SK-N-SH treated with all-trans-retinoic acid at 6 μM for 48 hours (cell line): Measurements from ENCODE around the gene ADPRH.

ENCODE experiments used
- SNAI2 ChIP-seq: fragments of 250-450 bp; sonication (Bioruptor Pico); IDR thresholded peaks from 2 replicates; pipeline ENCODE4 v1.5.0; 2020; ENCODE audit warnings: mild to moderate bottlenecking, moderate library complexity
- ZNF70 ChIP-seq: fragments of 450-650 bp; formaldehyde crosslinking; IDR thresholded peaks from 2 replicates; pipeline ENCODE4 v1.5.0; 2020; ENCODE audit warnings: mild to moderate bottlenecking, moderate library complexity
- TF ChIP-seq, protein P1 (sequence below): fragments of 250-450 bp; sonication (Bioruptor Pico); IDR thresholded peaks from 2 replicates; pipeline ENCODE4 v1.5.0; 2020; ENCODE audit warnings: mild to moderate bottlenecking, moderate library complexity
- TF ChIP-seq, protein P2 (sequence below): fragments of 250-450 bp; sonication (Bioruptor Pico); IDR thresholded peaks from 2 replicates; pipeline ENCODE4 v1.5.1; 2020; ENCODE audit warnings: low read depth, mild to moderate bottlenecking, moderate library complexity
- TF ChIP-seq, protein P3 (sequence below): fragments of 250-450 bp; sonication (Bioruptor Pico); IDR thresholded peaks from 2 replicates; pipeline ENCODE4 v1.8.0; 2020; ENCODE audit warnings: mild to moderate bottlenecking, moderate library complexity, borderline replicate concordance

DNA sequence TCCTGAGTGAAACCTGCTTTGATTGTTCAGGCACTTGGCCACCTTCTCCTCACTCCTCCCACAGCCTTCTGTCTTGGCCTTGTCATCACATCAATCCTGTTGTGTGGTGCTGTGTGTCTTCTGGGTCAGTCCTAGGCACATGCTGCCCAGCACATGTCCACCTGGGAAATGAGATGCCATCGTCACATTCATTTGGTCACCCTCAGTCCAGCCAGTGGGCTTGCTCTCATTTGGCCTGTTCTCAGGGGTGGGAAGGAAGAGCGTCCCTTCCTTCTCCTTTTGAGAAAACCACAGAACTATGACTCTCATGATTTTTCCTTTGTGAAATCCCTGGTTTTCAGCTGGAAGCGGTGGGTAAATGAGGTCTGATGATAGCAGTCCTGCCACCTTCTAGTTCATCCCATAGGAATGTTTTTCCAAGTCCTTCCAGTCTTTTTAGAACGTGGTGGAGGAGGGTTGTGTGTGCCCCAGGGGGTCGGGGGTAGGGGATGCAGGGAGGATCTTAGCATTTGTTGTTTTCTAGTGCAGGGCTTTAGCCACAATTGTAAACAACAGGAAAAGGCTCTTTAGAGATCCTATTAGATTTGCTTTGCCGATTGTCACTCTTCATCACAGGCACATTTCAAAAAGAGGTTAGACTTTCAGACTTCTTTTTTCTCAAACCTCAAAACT lies 9.9 kb downstream of the ADPRH start:
- TF ChIP-seq SNAI2 (CRISPR knock-in tag) (no peak), ZNF70 (CRISPR knock-in tag) (no peak)
- TF ChIP-seq, protein P1, sequence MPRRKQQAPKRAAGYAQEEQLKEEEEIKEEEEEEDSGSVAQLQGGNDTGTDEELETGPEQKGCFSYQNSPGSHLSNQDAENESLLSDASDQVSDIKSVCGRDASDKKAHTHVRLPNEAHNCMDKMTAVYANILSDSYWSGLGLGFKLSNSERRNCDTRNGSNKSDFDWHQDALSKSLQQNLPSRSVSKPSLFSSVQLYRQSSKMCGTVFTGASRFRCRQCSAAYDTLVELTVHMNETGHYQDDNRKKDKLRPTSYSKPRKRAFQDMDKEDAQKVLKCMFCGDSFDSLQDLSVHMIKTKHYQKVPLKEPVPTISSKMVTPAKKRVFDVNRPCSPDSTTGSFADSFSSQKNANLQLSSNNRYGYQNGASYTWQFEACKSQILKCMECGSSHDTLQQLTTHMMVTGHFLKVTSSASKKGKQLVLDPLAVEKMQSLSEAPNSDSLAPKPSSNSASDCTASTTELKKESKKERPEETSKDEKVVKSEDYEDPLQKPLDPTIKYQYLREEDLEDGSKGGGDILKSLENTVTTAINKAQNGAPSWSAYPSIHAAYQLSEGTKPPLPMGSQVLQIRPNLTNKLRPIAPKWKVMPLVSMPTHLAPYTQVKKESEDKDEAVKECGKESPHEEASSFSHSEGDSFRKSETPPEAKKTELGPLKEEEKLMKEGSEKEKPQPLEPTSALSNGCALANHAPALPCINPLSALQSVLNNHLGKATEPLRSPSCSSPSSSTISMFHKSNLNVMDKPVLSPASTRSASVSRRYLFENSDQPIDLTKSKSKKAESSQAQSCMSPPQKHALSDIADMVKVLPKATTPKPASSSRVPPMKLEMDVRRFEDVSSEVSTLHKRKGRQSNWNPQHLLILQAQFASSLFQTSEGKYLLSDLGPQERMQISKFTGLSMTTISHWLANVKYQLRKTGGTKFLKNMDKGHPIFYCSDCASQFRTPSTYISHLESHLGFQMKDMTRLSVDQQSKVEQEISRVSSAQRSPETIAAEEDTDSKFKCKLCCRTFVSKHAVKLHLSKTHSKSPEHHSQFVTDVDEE = no peak
- TF ChIP-seq, protein P2, sequence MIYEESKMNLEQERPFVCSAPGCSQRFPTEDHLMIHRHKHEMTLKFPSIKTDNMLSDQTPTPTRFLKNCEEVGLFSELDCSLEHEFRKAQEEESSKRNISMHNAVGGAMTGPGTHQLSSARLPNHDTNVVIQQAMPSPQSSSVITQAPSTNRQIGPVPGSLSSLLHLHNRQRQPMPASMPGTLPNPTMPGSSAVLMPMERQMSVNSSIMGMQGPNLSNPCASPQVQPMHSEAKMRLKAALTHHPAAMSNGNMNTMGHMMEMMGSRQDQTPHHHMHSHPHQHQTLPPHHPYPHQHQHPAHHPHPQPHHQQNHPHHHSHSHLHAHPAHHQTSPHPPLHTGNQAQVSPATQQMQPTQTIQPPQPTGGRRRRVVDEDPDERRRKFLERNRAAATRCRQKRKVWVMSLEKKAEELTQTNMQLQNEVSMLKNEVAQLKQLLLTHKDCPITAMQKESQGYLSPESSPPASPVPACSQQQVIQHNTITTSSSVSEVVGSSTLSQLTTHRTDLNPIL (CRISPR knock-in tag) = no peak
- TF ChIP-seq, protein P3, sequence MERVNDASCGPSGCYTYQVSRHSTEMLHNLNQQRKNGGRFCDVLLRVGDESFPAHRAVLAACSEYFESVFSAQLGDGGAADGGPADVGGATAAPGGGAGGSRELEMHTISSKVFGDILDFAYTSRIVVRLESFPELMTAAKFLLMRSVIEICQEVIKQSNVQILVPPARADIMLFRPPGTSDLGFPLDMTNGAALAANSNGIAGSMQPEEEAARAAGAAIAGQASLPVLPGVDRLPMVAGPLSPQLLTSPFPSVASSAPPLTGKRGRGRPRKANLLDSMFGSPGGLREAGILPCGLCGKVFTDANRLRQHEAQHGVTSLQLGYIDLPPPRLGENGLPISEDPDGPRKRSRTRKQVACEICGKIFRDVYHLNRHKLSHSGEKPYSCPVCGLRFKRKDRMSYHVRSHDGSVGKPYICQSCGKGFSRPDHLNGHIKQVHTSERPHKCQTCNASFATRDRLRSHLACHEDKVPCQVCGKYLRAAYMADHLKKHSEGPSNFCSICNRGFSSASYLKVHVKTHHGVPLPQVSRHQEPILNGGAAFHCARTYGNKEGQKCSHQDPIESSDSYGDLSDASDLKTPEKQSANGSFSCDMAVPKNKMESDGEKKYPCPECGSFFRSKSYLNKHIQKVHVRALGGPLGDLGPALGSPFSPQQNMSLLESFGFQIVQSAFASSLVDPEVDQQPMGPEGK (CRISPR knock-in tag) = no peak
